ENCODE data around the gene HIP1R.

GRCh38 chr12:122840580-122841513 is 5.6 kb downstream of the HIP1R start:
- TF ChIP-seq CTCF (IDR thresholded peaks at IDR 0.05) (no peak), POLR2A (IDR thresholded peaks at IDR 0.05) (no peak)

All from esophagus squamous epithelium (tissue), 4 donors.